HCEC 1CT (cell line): ENCODE results near the gene ALKBH4.
A peak's percentile ranks its signal among the peaks of the same experiment; 100 is the strongest.
"Not testable (repeated sequence)": the region's sequence is repeated elsewhere in the genome, so short reads cannot be mapped to it uniquely, and the experiment has no call there.

Experiments
- DNase-seq: peaks from one replicate; pipeline ENCODE4 v3.0.0-alpha.2; 2017

The ALKBH4 gene

GRCh38 chr7:102474736-102475435 lies 10.2 kb upstream of the ALKBH4 start:
- not testable (repeated sequence) for DNase-seq

- not testable (repeated sequence) for DNase-seq
Measured at GRCh38 chr7:102474116-102474515, 9.5 kb upstream of the ALKBH4 start.

- no peak for DNase-seq
Measured at GRCh38 chr7:102473271-102473991, 8.8 kb upstream of the ALKBH4 start.

- no peak for DNase-seq
Measured at GRCh38 chr7:102472126-102473041, 7.7 kb upstream of the ALKBH4 start.

- no peak for DNase-seq
Measured at GRCh38 chr7:102471791-102472125, 7.1 kb upstream of the ALKBH4 start.

GRCh38 chr7:102469972-102470825 lies 5.5 kb upstream of the ALKBH4 start:
- no peak for DNase-seq

GRCh38 chr7:102469351-102469971 lies 4.8 kb upstream of the ALKBH4 start:
- no peak for DNase-seq

GRCh38 chr7:102468478-102469350 lies 4.1 kb upstream of the ALKBH4 start:
- no peak for DNase-seq

- no peak for DNase-seq
Measured at GRCh38 chr7:102467581-102468477, 3.2 kb upstream of the ALKBH4 start.

- DNase-seq: no peak
Measured at GRCh38 chr7:102466097-102466496, 1.4 kb upstream of the ALKBH4 start.

- DNase-seq: peak; percentile 21
Measured at GRCh38 chr7:102463841-102464576, 654 bp downstream of the ALKBH4 start.

GRCh38 chr7:102460467-102460866 lies 4.2 kb downstream of the ALKBH4 start:
- DNase-seq: no peak

- no peak for DNase-seq
Measured at GRCh38 chr7:102459221-102459844, 5.3 kb downstream of the ALKBH4 start.

GRCh38 chr7:102457352-102457924 lies 7.2 kb downstream of the ALKBH4 start:
- DNase-seq: no peak

GRCh38 chr7:102456327-102456726 lies 8.3 kb downstream of the ALKBH4 start:
- DNase-seq: no peak

GRCh38 chr7:102455596-102455995 lies 9.1 kb downstream of the ALKBH4 start:
- no peak for DNase-seq

- not testable (repeated sequence) for DNase-seq
Measured at GRCh38 chr7:102454932-102455331, 9.7 kb downstream of the ALKBH4 start.

- DNase-seq: no peak
Measured at GRCh38 chr7:102454468-102454867, 10.2 kb downstream of the ALKBH4 start.
